Measurements from ENCODE around the gene MAPKAP1. TPM values are rescaled to one million over a fixed set of nuclear protein-coding genes. Genes with fewer than 3 reads are reported as not detected.

The MAPKAP1 gene
- total RNA-seq, 2 donors from 2014 or later: 62.1 to 78.9 TPM

DNA sequence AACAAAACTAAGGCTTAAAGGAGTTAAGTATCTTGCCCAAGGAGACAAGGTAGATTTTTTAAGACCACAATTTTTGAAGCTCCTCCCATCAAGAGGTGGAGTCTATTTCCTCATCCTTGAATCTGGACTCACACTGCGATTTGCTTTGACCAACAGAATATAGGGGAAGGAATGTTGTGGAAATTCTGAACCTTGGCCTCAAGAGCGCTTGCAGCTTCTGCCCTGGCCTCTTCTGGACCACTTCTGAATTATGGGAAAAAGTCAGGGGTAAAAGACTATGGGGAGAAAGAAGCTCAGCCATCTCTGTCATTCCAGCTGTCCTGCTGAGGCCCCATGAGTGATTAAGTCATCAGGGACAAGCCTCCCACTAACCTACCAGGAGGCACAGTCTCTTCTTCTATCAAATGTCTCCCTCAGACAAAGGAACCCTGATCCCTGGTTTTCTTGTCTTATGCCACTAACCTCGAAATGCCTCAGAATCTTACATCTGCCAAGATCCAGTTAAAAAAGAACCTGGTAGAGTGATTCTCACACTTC lies 25.9 kb downstream of the MAPKAP1 start:
- Histone ChIP-seq H3K36me3 (no peaks in the 10 kb centered on the region), H3K4me1 (peaks cover 0 to 10% of the 10 kb centered on the region in 2 donors), H3K27ac (no peak overlapping the region), H3K27me3 (no peaks in the 10 kb centered on the region), H3K4me3 (no peak overlapping the region), H3K9me3 (no peaks in the 10 kb centered on the region)
- TF ChIP-seq, protein P1, sequence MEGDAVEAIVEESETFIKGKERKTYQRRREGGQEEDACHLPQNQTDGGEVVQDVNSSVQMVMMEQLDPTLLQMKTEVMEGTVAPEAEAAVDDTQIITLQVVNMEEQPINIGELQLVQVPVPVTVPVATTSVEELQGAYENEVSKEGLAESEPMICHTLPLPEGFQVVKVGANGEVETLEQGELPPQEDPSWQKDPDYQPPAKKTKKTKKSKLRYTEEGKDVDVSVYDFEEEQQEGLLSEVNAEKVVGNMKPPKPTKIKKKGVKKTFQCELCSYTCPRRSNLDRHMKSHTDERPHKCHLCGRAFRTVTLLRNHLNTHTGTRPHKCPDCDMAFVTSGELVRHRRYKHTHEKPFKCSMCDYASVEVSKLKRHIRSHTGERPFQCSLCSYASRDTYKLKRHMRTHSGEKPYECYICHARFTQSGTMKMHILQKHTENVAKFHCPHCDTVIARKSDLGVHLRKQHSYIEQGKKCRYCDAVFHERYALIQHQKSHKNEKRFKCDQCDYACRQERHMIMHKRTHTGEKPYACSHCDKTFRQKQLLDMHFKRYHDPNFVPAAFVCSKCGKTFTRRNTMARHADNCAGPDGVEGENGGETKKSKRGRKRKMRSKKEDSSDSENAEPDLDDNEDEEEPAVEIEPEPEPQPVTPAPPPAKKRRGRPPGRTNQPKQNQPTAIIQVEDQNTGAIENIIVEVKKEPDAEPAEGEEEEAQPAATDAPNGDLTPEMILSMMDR (IDR thresholded peaks at IDR 0.05): no peak
- no peak for DNase-seq (ENCODE audit: low spot score)

DNA sequence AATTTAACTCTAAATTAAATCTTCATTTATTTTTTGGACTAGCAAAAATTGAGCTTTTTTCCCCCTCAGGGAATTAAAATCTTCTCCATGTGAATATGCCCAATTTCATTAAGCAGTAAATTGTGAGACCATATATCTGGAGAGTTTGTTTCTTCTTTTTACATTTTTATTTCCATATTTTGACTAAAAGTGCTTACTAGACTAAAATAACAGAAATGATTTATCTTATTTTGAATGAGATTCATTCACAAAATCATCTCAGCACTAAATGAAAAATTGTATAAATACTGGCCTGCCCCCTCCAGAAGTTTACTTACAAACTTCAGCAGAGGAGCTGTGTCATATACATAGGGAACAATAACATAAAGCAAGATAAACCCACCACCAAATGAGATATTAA lies 26.6 kb downstream of the MAPKAP1 start:
- Histone ChIP-seq H3K36me3 (no peaks in the 10 kb centered on the region), H3K4me3 (no peak overlapping the region), H3K9me3 (no peaks in the 10 kb centered on the region), H3K27me3 (no peaks in the 10 kb centered on the region), H3K27ac (no peak overlapping the region), H3K4me1 (peaks cover 0 to 17% of the 10 kb centered on the region in 2 donors)
- DNase-seq (ENCODE audit: low spot score): no peak
- TF ChIP-seq, protein P1 (IDR thresholded peaks at IDR 0.05): no peak

DNA sequence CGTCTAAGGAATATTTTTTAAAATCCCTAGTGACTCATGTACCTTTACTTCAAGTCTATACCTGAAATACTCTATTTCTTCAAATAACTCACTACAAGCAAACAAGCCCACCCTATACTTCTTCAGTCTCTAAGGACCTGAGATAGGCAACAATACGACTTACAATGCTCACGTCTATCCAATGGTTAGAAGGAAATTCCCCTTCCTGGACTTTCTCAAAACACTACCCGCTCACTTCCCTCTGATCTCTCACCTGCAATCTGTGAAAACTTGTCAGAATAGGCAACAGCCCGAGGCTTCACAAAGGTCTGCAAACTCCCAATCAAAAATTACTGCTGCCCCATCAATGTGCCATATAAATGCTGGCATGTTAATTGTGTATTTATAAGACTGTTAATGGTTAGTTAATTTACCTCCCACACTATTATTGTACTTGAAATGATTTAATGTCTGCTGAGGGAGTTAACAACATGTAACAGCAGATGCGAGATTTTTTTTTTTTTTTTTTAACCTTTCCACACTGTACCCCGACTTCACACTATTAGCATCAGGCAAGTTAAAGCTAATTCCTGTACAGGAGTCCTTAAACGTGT lies 27.3 kb downstream of the MAPKAP1 start:
- TF ChIP-seq, protein P1 (IDR thresholded peaks at IDR 0.05): no peak
- Histone ChIP-seq H3K27me3 (no peaks in the 10 kb centered on the region), H3K4me3 (no peak overlapping the region), H3K27ac (no peak overlapping the region), H3K9me3 (no peaks in the 10 kb centered on the region), H3K36me3 (no peaks in the 10 kb centered on the region), H3K4me1 (peaks cover 0 to 24% of the 10 kb centered on the region in 2 donors)
- DNase-seq (ENCODE audit: low spot score): no peak

DNA sequence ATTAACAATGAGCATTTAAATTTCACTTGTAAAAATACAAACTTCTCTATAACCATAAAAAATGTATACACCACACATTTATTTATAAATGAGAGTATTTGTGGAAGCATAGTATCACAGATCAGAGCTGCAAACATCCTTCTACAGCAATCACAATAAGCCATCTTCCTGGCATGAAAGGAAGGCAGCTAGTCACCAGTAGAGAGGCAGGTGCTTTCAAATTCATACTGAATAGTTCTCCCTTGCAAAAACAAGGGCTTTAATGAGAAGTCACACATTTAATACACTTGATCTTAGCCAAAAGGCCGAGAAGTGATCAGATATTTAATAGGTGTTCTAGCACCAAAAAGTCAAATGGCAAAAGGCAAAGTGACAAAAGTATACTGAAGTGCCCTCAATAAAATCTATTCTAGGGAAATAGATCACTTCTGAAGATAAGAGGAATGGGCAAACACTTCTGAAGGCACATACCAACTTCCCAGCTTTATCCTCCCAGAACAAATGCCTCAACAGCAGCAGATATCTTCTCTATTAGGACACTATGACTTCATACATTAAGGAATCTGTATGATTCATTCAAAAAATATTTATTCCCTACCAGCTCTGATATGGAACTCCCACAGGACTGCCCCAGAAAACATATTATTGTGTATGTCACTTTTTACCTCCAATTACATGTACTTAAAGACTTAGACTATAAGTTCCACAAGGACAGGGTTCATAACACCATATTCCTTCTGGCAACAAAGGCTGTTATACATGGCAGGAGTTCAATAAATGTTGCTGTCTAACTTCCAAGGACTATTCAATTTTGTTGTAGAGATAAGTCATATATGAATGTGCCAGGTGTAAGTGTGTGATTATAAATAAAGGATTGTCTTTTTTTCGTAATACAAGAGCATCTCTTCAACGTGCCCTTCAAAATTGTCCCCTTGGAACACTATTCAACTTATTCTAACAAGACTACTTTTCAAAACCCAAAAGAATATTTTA lies 31.7 kb downstream of the MAPKAP1 start:
- no peaks in the 10 kb centered on the region for H3K27me3 ChIP-seq
- no peaks in the 10 kb centered on the region for H3K9me3 ChIP-seq
- H3K4me1 ChIP-seq: peaks cover 0 to 27% of the 10 kb centered on the region in 2 donors
- TF ChIP-seq, protein P1 (IDR thresholded peaks at IDR 0.05): no peak
- no peak overlapping the region for H3K4me3 ChIP-seq
- H3K36me3 ChIP-seq: no peaks in the 10 kb centered on the region
- DNase-seq (ENCODE audit: low spot score): no peak
- peak overlapping the region in 1 of 2 donors; percentile 73 for H3K27ac ChIP-seq

DNA sequence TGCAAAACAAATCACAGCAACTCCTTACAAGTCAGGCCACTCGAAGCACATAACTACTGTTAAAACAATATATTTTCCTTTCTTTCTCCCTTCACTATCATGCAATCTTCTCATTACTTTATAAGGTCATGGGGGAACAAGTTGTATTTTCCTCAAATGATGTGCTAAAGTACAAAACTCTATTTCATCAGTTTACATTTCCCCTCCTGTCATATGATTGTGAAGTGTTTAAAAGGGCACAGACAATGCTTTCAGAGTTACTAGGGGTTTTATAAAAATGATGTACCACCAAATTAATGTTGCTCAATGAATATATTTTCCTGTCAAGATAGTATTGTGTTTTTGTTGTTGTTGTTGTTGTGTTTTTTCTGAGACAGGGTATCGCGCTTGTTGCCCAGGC lies 34.1 kb downstream of the MAPKAP1 start:
- no peaks in the 10 kb centered on the region for H3K9me3 ChIP-seq
- DNase-seq (ENCODE audit: low spot score): no peak
- H3K4me1 ChIP-seq: peaks cover 0 to 27% of the 10 kb centered on the region in 2 donors
- H3K27me3 ChIP-seq: no peaks in the 10 kb centered on the region
- H3K27ac ChIP-seq: no peak overlapping the region
- TF ChIP-seq, protein P1 (IDR thresholded peaks at IDR 0.05): no peak
- peaks cover 10% of the 10 kb centered on the region for H3K36me3 ChIP-seq
- no peak overlapping the region for H3K4me3 ChIP-seq

Measured in right atrium auricular region (tissue), 2 donors.